ENCODE data around the gene PARD3. TPM values are rescaled to one million over a fixed set of nuclear protein-coding genes. Genes with fewer than 3 reads are reported as not detected.

Gene PARD3
- total and polyA plus RNA-seq, 3 donors from 2014 or later = 31.8 to 59.5 (median 49.5) TPM

- intact Hi-C loops (cut with DNase I; ENCODE audit: low total_unique reads) = no loop called here
- no peak overlapping the region for H3K27ac ChIP-seq
- 65 to 78% methylated on average over 2 of the region's 2 CpGs for WGBS, 2 donors
- no peaks in the 10 kb centered on the region for H3K4me1 ChIP-seq
- TF ChIP-seq, protein P1, sequence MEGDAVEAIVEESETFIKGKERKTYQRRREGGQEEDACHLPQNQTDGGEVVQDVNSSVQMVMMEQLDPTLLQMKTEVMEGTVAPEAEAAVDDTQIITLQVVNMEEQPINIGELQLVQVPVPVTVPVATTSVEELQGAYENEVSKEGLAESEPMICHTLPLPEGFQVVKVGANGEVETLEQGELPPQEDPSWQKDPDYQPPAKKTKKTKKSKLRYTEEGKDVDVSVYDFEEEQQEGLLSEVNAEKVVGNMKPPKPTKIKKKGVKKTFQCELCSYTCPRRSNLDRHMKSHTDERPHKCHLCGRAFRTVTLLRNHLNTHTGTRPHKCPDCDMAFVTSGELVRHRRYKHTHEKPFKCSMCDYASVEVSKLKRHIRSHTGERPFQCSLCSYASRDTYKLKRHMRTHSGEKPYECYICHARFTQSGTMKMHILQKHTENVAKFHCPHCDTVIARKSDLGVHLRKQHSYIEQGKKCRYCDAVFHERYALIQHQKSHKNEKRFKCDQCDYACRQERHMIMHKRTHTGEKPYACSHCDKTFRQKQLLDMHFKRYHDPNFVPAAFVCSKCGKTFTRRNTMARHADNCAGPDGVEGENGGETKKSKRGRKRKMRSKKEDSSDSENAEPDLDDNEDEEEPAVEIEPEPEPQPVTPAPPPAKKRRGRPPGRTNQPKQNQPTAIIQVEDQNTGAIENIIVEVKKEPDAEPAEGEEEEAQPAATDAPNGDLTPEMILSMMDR (IDR thresholded peaks at IDR 0.05) = no peak
- no peak for TF ChIP-seq POLR2A (IDR thresholded peaks at IDR 0.05)
- H3K36me3 ChIP-seq (ENCODE audit: low read depth, missing control alignments) = no peaks in the 10 kb centered on the region
- H3K27me3 ChIP-seq = no peaks in the 10 kb centered on the region
- no peak for DNase-seq
- H3K9me3 ChIP-seq = no peaks in the 10 kb centered on the region
- no peak overlapping the region for H3K4me3 ChIP-seq
Observed at GRCh38 chr10:34175121-34175520, 640.0 kb downstream of the PARD3 start.

- DNase-seq = no peak
- H3K9me3 ChIP-seq = no peaks in the 10 kb centered on the region
- H3K27ac ChIP-seq = no peak overlapping the region
- WGBS, 2 donors = 81% methylated on average over 8 of the region's 8 CpGs
- no peaks in the 10 kb centered on the region for H3K4me1 ChIP-seq
- intact Hi-C loops (cut with DNase I; ENCODE audit: low total_unique reads) = no loop called here
- no peaks in the 10 kb centered on the region for H3K36me3 ChIP-seq (ENCODE audit: low read depth, missing control alignments)
- no peaks in the 10 kb centered on the region for H3K27me3 ChIP-seq
- TF ChIP-seq POLR2A (IDR thresholded peaks at IDR 0.05) = no peak
- TF ChIP-seq, protein P1 (IDR thresholded peaks at IDR 0.05) = no peak
- no peak overlapping the region for H3K4me3 ChIP-seq
Observed at GRCh38 chr10:34172936-34173533, 642.1 kb downstream of the PARD3 start.

DNA sequence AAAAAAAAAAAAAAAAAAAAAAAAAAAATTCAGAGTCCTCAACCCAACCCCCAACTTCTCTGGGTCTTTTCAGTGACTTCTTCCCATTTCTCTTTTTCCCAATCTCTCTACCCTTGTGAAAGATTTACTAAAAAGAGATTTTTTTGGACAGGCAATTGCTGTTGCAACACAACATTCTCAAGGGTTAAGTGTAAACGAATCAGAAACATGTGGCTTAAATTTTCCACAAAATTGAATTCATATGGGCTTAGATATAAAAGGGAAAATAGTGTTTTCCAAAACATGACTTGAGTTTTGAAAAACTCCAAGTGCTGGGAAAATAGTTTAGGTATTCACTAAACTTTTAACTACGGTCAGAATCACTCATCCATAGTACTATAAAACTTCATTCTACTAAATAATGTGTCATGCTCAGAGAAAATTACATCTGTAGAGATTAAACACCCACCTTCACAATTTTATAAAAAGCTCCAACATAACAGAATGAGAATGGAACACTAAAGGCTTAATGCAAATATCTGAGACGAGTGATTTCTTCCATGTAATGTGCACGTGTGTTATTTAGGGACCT is 643.1 kb downstream of the PARD3 start:
- no peaks in the 10 kb centered on the region for H3K36me3 ChIP-seq (ENCODE audit: low read depth, missing control alignments)

GRCh38 chr10:34169677-34170076 is 645.4 kb downstream of the PARD3 start:
- Histone ChIP-seq H3K27me3 (no peaks in the 10 kb centered on the region), H3K4me1 (no peaks in the 10 kb centered on the region), H3K36me3 (ENCODE audit: low read depth, missing control alignments) (no peaks in the 10 kb centered on the region), H3K9me3 (no peaks in the 10 kb centered on the region), H3K27ac (no peak overlapping the region), H3K4me3 (no peak overlapping the region)
- DNase-seq = no peak
- TF ChIP-seq, protein P1 (IDR thresholded peaks at IDR 0.05) = no peak
- no peak for TF ChIP-seq POLR2A (IDR thresholded peaks at IDR 0.05)
- WGBS, 2 donors = 95 to 97% methylated on average over 3 of the region's 3 CpGs
- intact Hi-C loops (cut with DNase I; ENCODE audit: low total_unique reads) = no loop called here

More for the DNA sequence above, 643.1 kb downstream of the PARD3 start:
- no peak for DNase-seq
- Histone ChIP-seq H3K4me1 (no peaks in the 10 kb centered on the region), H3K9me3 (no peaks in the 10 kb centered on the region), H3K27me3 (no peaks in the 10 kb centered on the region), H3K27ac (no peak overlapping the region), H3K4me3 (no peak overlapping the region)
- WGBS, 2 donors = 71 to 81% methylated on average over 4 of the region's 4 CpGs
- TF ChIP-seq, protein P1 (IDR thresholded peaks at IDR 0.05) = no peak
- TF ChIP-seq POLR2A (IDR thresholded peaks at IDR 0.05) = no peak
- intact Hi-C loops (cut with DNase I; ENCODE audit: low total_unique reads) = no loop called here

DNA sequence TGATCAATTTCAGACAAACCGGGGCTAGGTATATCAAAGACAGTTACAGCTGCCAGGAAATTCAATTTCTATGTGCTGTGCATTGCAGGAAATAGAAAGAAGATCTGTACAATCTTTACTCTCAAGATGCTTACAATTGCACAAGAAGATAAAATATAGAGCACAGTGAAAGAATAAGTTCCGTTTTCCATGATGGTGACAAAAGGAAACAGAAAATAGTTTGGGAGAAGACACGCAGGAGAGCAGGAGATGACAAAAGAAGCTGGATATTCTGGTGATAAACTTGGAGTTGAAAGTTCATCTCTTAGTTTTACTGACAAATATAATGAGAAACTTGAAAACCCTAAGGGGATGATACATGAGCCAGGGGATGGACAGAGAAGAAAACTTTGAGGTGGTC is 646.0 kb downstream of the PARD3 start:
- intact Hi-C loops (cut with DNase I; ENCODE audit: low total_unique reads) = no loop called here
- no peaks in the 10 kb centered on the region for H3K36me3 ChIP-seq (ENCODE audit: low read depth, missing control alignments)
- H3K27ac ChIP-seq = no peak overlapping the region
- no peaks in the 10 kb centered on the region for H3K9me3 ChIP-seq
- H3K4me1 ChIP-seq = no peaks in the 10 kb centered on the region
- H3K4me3 ChIP-seq = no peak overlapping the region
- TF ChIP-seq, protein P1 (IDR thresholded peaks at IDR 0.05) = no peak
- TF ChIP-seq POLR2A (IDR thresholded peaks at IDR 0.05) = no peak
- no peak for DNase-seq
- whole genome bisulfite sequencing, 2 donors = 61 to 68% methylated on average over 3 of the region's 3 CpGs
- H3K27me3 ChIP-seq = no peaks in the 10 kb centered on the region
